Activated CD8-positive, alpha-beta memory T cell treated with anti-CD3 and anti-CD28 coated beads for 24 hours (primary cell): ENCODE results near the gene PPP1R17.

ENCODE experiments used
- DNase-seq: peaks from one replicate; pipeline ENCODE4 v3.0.0-alpha.2; 2020

Gene PPP1R17

DNA sequence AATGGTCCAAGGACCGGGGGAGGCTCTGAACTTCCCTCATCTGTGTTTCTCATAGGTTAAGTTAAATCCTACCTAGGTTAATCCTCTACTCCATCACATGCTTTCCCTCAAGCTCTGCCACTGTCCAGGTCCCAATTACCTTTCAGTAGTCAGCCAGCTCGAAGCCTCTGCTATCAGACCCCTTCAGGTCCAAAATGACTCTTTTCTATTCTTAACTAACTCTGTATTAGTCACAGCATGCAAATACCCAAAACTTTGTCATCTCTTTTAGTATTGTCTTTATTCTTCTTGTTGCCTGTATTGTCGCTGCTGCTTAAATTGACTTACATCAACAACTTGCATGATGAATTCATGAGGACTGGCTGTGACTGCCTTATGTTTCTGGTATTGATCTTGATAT is 15.3 kb downstream of the PPP1R17 start:
- DNase-seq: no peak

DNA sequence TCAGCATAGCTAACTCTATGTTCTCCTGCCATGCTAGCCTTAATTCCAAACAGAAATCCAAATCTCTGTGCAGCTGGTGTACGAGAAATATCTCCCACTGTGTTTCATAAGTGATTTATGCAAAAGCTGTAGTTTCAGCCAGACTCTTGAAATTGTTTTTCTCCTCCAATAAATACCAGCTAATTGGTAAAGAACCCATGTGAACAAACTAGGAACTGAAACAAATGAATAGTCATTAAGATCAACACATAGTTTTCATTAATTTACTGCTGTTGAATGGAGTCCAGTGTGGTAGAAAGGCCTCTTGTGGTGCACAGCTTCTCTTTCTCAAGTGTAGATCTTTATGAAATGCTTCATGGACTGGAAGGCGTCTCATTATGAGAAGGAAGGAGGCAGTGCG is 18.4 kb downstream of the PPP1R17 start:
- no peak for DNase-seq

DNA sequence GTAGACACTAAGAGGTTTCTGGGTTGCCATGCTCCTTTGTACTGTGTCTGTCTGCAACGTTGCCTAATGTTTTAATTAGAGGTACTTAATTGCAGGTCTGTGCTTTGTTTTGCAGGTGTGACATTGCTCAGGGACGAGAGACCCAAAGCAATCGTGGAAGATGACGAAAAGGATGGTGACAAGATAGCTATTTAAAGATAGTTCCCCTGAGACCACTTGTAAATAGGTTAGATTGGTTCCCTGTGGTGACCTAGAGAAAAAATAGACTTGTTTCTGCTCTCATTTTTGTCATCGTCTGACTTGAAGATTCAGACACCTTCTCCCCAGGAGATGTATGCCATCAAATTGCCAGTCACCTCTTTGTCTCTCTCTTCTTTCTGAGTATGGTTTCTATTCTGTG is 20.1 kb downstream of the PPP1R17 start:
- no peak for DNase-seq

GRCh38 chr7:31710171-31710570 is 23.2 kb downstream of the PPP1R17 start:
- no peak for DNase-seq

DNA sequence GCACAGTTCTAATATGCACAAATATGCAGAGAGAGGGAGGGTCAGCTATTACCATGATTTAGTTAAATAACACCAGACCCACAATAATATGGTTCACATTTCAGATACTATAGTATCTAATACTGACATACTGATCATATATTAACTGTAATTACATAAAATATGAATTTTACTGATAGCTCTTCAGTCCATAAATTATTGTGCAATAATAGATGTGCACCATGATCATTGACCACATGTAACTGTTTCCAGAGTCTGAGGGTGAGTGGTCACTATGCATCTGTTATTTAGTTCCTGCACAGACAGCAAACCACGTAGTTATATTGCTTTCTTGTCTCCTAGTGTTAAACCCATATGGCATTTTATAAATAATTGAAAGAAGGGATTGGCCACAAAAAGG is 29.3 kb downstream of the PPP1R17 start:
- no peak for DNase-seq

DNA sequence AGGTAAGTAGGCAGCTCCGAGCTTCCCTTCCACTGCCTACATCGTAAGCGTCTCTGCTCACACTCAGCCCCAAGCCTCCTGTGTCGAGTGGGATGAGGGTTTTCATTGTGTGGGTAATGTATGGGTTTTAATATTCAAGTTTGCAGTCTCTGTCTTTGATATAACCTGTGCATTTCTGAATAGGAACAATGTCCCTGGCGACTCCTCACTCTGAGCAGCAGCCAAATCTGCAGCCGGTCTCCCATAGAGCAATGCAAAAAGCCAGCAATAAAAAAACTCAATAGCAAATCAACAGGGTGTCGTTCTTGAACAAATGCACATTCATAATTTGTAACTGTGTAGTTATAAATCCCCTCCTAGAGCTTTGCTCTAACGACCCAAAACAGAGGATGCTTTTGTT is 33.4 kb downstream of the PPP1R17 start:
- DNase-seq: no peak

- no peak for DNase-seq
Observed at GRCh38 chr7:31724696-31725095, 37.7 kb downstream of the PPP1R17 start.

DNA sequence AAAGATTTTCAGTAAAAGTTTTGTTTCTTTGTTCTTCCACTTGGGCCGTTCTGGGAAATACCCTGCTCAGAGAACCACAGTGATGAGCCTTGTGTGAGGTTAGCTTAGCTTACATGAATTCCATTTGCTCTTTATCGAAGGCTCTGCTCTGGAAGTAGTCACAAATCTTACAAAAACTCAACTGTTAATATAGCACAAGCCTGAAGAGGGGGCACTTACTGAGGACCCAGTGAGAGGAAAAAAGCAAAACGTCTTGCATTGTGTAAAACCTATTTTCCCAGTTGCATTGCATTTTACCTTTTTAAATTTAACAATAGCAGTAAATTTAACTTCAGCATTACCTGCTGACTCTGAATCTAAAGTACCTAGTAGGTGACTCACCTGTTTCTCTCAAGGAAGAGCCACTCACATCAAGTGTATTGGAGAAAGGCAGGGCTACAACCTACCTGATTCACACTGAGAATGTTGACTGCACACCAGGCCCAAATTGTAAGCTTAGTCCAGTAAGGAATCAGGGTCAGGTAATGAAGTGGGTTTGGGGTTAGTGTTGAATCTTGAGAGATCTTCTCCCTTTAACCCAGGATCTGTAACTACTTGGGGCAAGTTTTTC is 42.3 kb downstream of the PPP1R17 start:
- no peak for DNase-seq

DNA sequence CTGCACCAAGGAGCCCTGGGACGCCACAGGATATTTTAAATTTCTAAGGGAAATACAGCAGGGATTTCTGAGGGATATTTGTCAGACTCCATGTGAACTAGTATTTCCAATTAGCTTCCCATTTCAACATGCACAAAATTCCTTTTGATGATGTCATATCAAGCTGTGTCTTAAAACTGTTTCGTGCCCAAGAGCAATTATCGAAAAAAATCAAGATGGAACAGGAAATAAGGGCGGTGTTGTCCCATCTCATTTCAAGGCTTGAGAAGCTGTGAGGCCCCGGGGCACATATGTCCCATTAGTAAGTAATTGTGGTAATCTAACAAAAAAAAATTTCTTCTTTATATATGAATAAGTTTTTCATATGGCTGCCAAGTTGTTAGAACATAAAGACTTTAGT is 47.4 kb downstream of the PPP1R17 start:
- DNase-seq: no peak

DNA sequence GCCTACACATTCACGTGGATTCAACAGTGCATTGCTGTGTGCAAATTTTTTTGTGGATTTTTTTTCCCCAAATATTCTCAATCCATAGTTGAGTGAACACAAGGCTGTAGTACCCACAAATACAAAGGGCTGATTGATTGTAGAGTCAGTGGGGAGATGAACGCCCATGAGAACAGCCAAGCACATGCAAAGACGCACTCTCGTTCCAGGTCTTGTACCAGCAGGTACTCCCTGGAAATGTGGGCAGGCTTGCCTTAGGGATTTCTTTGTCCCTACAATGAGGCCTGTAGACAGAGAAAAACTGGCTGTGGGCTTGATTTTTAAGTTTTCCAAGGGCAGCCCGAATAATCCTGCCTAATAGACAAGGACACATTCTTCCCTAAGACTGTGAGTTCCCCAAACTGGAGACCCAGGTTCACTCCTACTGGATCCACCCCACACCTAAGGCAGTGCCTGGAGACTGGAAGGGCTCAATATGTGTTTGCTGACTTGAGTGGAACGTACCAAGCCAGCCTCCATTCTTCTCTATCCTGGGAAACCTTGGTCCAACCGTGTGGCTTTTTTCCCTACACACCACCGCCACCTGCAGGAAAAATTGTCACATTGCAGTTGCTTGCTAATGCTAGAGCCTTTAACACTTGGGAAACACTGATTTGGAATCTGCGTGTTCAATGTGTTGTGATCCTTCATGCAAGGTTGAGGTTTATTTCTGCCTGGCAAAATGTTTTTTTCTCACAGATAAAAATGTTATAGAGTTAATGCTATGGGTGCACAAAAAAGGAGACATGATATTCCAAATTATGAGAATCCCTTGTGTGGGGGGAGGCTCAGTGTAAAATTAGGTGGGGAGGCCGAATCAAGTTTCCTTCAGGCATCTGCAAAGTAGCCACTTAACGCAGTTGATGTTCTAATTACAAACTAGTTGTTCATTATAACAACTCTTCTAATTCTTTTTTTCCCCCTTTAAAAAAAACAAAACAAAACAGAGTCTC is 49.3 kb downstream of the PPP1R17 start:
- DNase-seq: no peak

GRCh38 chr7:31741852-31742251 is 54.8 kb downstream of the PPP1R17 start:
- DNase-seq: no peak

- no peak for DNase-seq
Observed at GRCh38 chr7:31744294-31744874, 57.4 kb downstream of the PPP1R17 start.

- no peak for DNase-seq
Observed at GRCh38 chr7:31747553-31747952, 60.5 kb downstream of the PPP1R17 start.

DNA sequence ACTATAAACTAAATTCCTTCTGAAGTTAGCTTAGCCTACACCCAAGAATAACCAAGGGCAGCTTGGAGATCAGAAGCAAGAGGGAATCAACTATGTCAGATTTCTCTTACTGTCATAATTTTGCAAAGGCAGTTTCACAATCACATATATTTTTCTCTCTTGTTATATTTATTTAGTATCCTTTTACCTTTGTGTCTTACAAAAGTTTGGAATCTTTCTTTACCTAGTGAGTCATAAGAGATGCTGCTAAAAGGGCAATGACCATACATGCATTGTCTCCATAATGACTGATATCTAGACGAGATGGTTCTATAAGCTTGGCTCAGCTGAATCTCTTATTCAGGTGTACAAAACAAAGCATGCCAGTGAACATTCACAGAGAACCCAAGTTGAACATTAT is 61.1 kb downstream of the PPP1R17 start:
- no peak for DNase-seq

DNA sequence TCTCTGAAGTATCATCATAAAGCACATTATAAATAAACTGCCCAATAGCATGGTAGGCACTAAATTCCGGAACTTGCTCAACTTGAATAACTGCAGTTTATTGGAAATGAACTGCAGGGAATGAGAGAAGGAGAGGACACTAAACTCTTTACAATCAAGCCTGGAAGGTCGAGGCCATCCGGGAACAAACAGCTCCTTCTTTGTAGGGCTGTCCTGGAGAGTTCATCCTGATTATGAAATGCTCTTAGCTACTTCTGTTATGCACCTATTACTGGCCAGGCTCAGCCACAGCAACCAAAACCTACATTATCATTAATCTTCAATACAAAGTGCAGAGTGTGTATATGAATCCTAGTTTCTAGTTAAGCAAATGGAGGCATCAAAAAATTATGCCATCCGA is 64.7 kb downstream of the PPP1R17 start:
- DNase-seq: no peak
